Activated T-cell treated with anti-CD3 and anti-CD28 coated beads, Interleukin-2, amount 50 U/mL, for 24 hours (primary cell): ENCODE data around the gene ZDHHC14.
"Not testable (repeated sequence)": the region's sequence is repeated elsewhere in the genome, so short reads cannot be mapped to it uniquely, and the experiment has no call there.

Experiments used
- DNase-seq: peaks from one replicate; pipeline ENCODE4 v3.0.0-alpha.2; 2020
- H3K27ac Mint-ChIP-seq: 2 replicates; pipeline ENCODE4 v1.8.0; 2020; ENCODE audit warnings: mild to moderate bottlenecking, mixed read lengths
- H3K27me3 Mint-ChIP-seq: 2 replicates; pipeline ENCODE4 v1.8.0; 2020; ENCODE audit warnings: mixed read lengths
- H3K36me3 Mint-ChIP-seq: 2 replicates; pipeline ENCODE4 v1.8.0; 2020; ENCODE audit warnings: low read depth, mixed read lengths
- H3K4me1 Mint-ChIP-seq: 2 replicates; pipeline ENCODE4 v1.8.0; 2020; ENCODE audit warnings: low read depth, mixed read lengths
- H3K4me3 Mint-ChIP-seq: 2 replicates; pipeline ENCODE4 v1.8.0; 2020; ENCODE audit warnings: mild to moderate bottlenecking, moderate library complexity, mixed read lengths
- H3K9me3 Mint-ChIP-seq: 2 replicates; pipeline ENCODE4 v1.8.0; 2020; ENCODE audit warnings: mixed read lengths

Gene ZDHHC14

GRCh38 chr6:157454762-157455714 lies 74.0 kb downstream of the ZDHHC14 start:
- Mint-ChIP-seq H3K4me1 (peaks cover 25% of the 10 kb centered on the region), H3K4me3 (no peak overlapping the region), H3K9me3 (no peaks in the 10 kb centered on the region), H3K27me3 (no peaks in the 10 kb centered on the region), H3K27ac (no peak overlapping the region), H3K36me3 (no peaks in the 10 kb centered on the region)
- DNase-seq, result no peak

- Mint-ChIP-seq H3K9me3 (no peaks in the 10 kb centered on the region), H3K4me1 (peaks cover 32% of the 10 kb centered on the region), H3K4me3 (no peak overlapping the region), H3K36me3 (no peaks in the 10 kb centered on the region), H3K27me3 (no peaks in the 10 kb centered on the region), H3K27ac (peak overlapping the region; percentile 27)
- DNase-seq, result no peak
Measured at GRCh38 chr6:157455731-157456523, 74.9 kb downstream of the ZDHHC14 start.

- Mint-ChIP-seq H3K27me3 (no peaks in the 10 kb centered on the region), H3K27ac (peak overlapping the region; percentile 27), H3K9me3 (no peaks in the 10 kb centered on the region), H3K4me1 (peaks cover 37% of the 10 kb centered on the region), H3K36me3 (no peaks in the 10 kb centered on the region), H3K4me3 (no peak overlapping the region)
- DNase-seq, result no peak
Measured at GRCh38 chr6:157456524-157456829, 75.5 kb downstream of the ZDHHC14 start.

- Mint-ChIP-seq H3K27ac (no peak overlapping the region), H3K36me3 (no peaks in the 10 kb centered on the region), H3K27me3 (no peaks in the 10 kb centered on the region), H3K4me3 (no peak overlapping the region), H3K4me1 (peaks cover 43% of the 10 kb centered on the region), H3K9me3 (no peaks in the 10 kb centered on the region)
- no peak for DNase-seq
Measured at GRCh38 chr6:157457787-157458186, 76.8 kb downstream of the ZDHHC14 start.

GRCh38 chr6:157459327-157459726 lies 78.3 kb downstream of the ZDHHC14 start:
- Mint-ChIP-seq H3K4me3 (peak overlapping the region; percentile 11), H3K27me3 (no peaks in the 10 kb centered on the region), H3K36me3 (no peaks in the 10 kb centered on the region), H3K4me1 (peaks cover 51% of the 10 kb centered on the region), H3K27ac (peak overlapping the region; percentile 76), H3K9me3 (no peaks in the 10 kb centered on the region)
- DNase-seq, result no peak

- Mint-ChIP-seq H3K27ac (peak overlapping the region; percentile 91), H3K27me3 (no peaks in the 10 kb centered on the region), H3K9me3 (no peaks in the 10 kb centered on the region), H3K4me1 (peaks cover 60% of the 10 kb centered on the region), H3K4me3 (peak overlapping the region; percentile 24), H3K36me3 (no peaks in the 10 kb centered on the region)
- DNase-seq, result no peak
Measured at GRCh38 chr6:157460182-157460999, 79.4 kb downstream of the ZDHHC14 start.

- Mint-ChIP-seq H3K4me1 (peaks cover 61% of the 10 kb centered on the region), H3K27me3 (no peaks in the 10 kb centered on the region), H3K27ac (peak overlapping the region; percentile 91), H3K9me3 (no peaks in the 10 kb centered on the region), H3K4me3 (peak overlapping the region; percentile 24), H3K36me3 (no peaks in the 10 kb centered on the region)
- peak; percentile 53 for DNase-seq
Measured at GRCh38 chr6:157461000-157461915, 80.3 kb downstream of the ZDHHC14 start.

GRCh38 chr6:157462956-157463742 lies 82.2 kb downstream of the ZDHHC14 start:
- no peaks in the 10 kb centered on the region for H3K36me3 Mint-ChIP-seq
- no peak overlapping the region for H3K4me3 Mint-ChIP-seq
- no peaks in the 10 kb centered on the region for H3K9me3 Mint-ChIP-seq
- no peak overlapping the region for H3K27ac Mint-ChIP-seq
- H3K4me1 Mint-ChIP-seq, result peaks cover 51% of the 10 kb centered on the region
- DNase-seq, result no peak
- H3K27me3 Mint-ChIP-seq, result no peaks in the 10 kb centered on the region

- H3K27ac Mint-ChIP-seq, H3K36me3 Mint-ChIP-seq, H3K9me3 Mint-ChIP-seq, H3K27me3 Mint-ChIP-seq, H3K4me3 Mint-ChIP-seq, DNase-seq: not testable (repeated sequence)
- H3K4me1 Mint-ChIP-seq, result peaks cover 49% of the 10 kb centered on the region
Measured at GRCh38 chr6:157463743-157464135, 82.7 kb downstream of the ZDHHC14 start.

GRCh38 chr6:157464653-157465535 lies 83.9 kb downstream of the ZDHHC14 start:
- no peaks in the 10 kb centered on the region for H3K27me3 Mint-ChIP-seq
- H3K4me1 Mint-ChIP-seq, result peaks cover 40% of the 10 kb centered on the region
- H3K4me3 Mint-ChIP-seq, result peak overlapping the region; percentile 21
- no peaks in the 10 kb centered on the region for H3K9me3 Mint-ChIP-seq
- no peaks in the 10 kb centered on the region for H3K36me3 Mint-ChIP-seq
- H3K27ac Mint-ChIP-seq, result peak overlapping the region; percentile 85
- DNase-seq, result no peak

GRCh38 chr6:157466342-157466648 lies 85.3 kb downstream of the ZDHHC14 start:
- Mint-ChIP-seq H3K36me3 (no peaks in the 10 kb centered on the region), H3K9me3 (no peaks in the 10 kb centered on the region), H3K4me1 (peaks cover 30% of the 10 kb centered on the region), H3K4me3 (no peak overlapping the region), H3K27ac (no peak overlapping the region), H3K27me3 (no peaks in the 10 kb centered on the region)
- DNase-seq, result no peak

GRCh38 chr6:157467339-157467738 lies 86.3 kb downstream of the ZDHHC14 start:
- not testable (repeated sequence) for H3K27ac Mint-ChIP-seq, H3K36me3 Mint-ChIP-seq, H3K9me3 Mint-ChIP-seq, H3K4me3 Mint-ChIP-seq, H3K27me3 Mint-ChIP-seq, DNase-seq
- peaks cover 25% of the 10 kb centered on the region for H3K4me1 Mint-ChIP-seq
